ENCODE measurements around the gene UBP1. TPM values are rescaled to one million over a fixed set of nuclear protein-coding genes. Genes with fewer than 3 reads are reported as not detected.

UBP1 gene
- total and polyA plus RNA-seq, 4 donors, result 6.8 to 36.9 (median 16.5) TPM

DNA sequence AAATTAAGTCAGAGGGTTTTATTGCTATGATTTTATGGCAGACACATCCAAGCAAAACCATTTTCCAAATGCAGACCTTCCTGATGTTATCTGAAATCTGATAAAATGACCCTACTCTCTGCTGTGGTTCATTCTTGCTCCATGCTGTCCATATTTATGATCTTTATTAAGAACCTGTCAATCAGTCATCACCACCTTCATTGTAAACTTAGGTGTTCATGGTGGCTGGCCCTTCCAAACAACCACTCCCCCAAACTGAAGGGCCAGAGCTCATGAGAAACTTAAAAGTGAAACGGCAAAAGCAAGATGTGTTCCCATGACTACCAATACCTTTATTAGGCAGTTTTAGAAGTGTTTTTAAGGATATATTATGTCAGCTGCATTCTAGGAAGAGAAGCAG is 53.6 kb downstream of the UBP1 start:
- WGBS, result 86% methylated on average over 1 of the region's 1 CpG
- Histone ChIP-seq H3K9ac (ENCODE audit: low read depth in 1 of 2, low read length in 2 of 2) (no peak overlapping the region), H3K36me3 (ENCODE audit: control insufficient read depth in 4 of 4, insufficient read depth in 3 of 4, low read depth in 1 of 4, low read length in 3 of 4) (peaks cover 2 to 36% (median 23%) of the 10 kb centered on the region in 4 donors), H3K4me1 (ENCODE audit: control insufficient read depth in 4 of 4, insufficient read depth in 4 of 4, low read length in 3 of 4) (no peaks in the 10 kb centered on the region), H3K4me3 (ENCODE audit: low read depth in 1 of 3, low read length in 3 of 3) (no peak overlapping the region), H3K9me3 (ENCODE audit: control insufficient read depth in 4 of 4, low read length in 3 of 4) (no peaks in the 10 kb centered on the region), H3K27me3 (ENCODE audit: control insufficient read depth in 4 of 4, insufficient read depth in 4 of 4, low read length in 3 of 4) (no peaks in the 10 kb centered on the region), H3K27ac (ENCODE audit: low read depth in 1 of 2, low read length in 2 of 2) (no peak overlapping the region)
- TF ChIP-seq, protein P1, sequence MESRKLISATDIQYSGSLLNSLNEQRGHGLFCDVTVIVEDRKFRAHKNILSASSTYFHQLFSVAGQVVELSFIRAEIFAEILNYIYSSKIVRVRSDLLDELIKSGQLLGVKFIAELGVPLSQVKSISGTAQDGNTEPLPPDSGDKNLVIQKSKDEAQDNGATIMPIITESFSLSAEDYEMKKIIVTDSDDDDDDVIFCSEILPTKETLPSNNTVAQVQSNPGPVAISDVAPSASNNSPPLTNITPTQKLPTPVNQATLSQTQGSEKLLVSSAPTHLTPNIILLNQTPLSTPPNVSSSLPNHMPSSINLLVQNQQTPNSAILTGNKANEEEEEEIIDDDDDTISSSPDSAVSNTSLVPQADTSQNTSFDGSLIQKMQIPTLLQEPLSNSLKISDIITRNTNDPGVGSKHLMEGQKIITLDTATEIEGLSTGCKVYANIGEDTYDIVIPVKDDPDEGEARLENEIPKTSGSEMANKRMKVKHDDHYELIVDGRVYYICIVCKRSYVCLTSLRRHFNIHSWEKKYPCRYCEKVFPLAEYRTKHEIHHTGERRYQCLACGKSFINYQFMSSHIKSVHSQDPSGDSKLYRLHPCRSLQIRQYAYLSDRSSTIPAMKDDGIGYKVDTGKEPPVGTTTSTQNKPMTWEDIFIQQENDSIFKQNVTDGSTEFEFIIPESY (IDR thresholded peaks at IDR 0.05), result no peak
- TF ChIP-seq FOXA2 (IDR thresholded peaks at IDR 0.05), result no peak
- TF ChIP-seq, protein P2, sequence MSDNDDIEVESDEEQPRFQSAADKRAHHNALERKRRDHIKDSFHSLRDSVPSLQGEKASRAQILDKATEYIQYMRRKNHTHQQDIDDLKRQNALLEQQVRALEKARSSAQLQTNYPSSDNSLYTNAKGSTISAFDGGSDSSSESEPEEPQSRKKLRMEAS (IDR thresholded peaks at IDR 0.05), result no peak
- TF ChIP-seq EGR1 (IDR thresholded peaks at IDR 0.05; ENCODE audit: low read depth in 2 of 2), result no peak
- TF ChIP-seq NR2F2 (IDR thresholded peaks at IDR 0.05), result no peak
- TF ChIP-seq TAF1 (conservative IDR thresholded peaks at IDR 0.05), result no peak
- TF ChIP-seq SP1 (IDR thresholded peaks at IDR 0.05), result no peak
- no peak for TF ChIP-seq FOXA1 (IDR thresholded peaks at IDR 0.05)
- TF ChIP-seq, protein P3, sequence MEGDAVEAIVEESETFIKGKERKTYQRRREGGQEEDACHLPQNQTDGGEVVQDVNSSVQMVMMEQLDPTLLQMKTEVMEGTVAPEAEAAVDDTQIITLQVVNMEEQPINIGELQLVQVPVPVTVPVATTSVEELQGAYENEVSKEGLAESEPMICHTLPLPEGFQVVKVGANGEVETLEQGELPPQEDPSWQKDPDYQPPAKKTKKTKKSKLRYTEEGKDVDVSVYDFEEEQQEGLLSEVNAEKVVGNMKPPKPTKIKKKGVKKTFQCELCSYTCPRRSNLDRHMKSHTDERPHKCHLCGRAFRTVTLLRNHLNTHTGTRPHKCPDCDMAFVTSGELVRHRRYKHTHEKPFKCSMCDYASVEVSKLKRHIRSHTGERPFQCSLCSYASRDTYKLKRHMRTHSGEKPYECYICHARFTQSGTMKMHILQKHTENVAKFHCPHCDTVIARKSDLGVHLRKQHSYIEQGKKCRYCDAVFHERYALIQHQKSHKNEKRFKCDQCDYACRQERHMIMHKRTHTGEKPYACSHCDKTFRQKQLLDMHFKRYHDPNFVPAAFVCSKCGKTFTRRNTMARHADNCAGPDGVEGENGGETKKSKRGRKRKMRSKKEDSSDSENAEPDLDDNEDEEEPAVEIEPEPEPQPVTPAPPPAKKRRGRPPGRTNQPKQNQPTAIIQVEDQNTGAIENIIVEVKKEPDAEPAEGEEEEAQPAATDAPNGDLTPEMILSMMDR (IDR thresholded peaks at IDR 0.05; ENCODE audit: low read depth, low read length, missing input control), result no peak
- TF ChIP-seq, protein P4, sequence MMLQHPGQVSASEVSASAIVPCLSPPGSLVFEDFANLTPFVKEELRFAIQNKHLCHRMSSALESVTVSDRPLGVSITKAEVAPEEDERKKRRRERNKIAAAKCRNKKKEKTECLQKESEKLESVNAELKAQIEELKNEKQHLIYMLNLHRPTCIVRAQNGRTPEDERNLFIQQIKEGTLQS (IDR thresholded peaks at IDR 0.05), result no peak
- TF ChIP-seq JUND (IDR thresholded peaks at IDR 0.05), result no peak
- TF ChIP-seq GABPA (IDR thresholded peaks at IDR 0.05 in 1 of 2, conservative IDR thresholded peaks at IDR 0.05 in 1 of 2), result no peak
- no peak for DNase-seq (ENCODE audit: low spot score)

DNA sequence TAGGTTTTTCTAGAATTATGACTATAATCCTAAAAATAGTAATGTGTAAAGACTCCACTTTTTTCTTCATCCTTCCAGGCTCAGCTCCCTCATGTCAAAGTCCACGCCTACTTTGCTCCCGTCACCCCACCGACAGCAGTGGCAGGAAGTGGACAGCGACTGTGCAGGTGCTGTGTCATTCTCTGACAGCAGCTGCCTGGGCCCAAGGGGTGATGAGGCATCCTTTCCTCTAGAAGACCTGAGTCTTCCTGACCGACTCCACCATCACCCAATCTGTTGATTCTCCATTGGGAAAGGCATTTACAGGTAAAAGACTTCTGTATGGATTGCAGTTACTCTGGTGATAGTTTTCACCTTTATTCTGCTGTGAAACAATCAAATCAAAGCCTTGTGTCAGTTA is 54.8 kb downstream of the UBP1 start:
- H3K4me3 ChIP-seq (ENCODE audit: low read depth in 1 of 3, low read length in 3 of 3), result no peak overlapping the region
- H3K27ac ChIP-seq (ENCODE audit: low read depth in 1 of 2, low read length in 2 of 2), result no peak overlapping the region
- TF ChIP-seq, protein P1 (IDR thresholded peaks at IDR 0.05), result no peak
- TF ChIP-seq GABPA (IDR thresholded peaks at IDR 0.05 in 1 of 2, conservative IDR thresholded peaks at IDR 0.05 in 1 of 2) (no peak), SP1 (IDR thresholded peaks at IDR 0.05) (no peak), EGR1 (IDR thresholded peaks at IDR 0.05; ENCODE audit: low read depth in 2 of 2) (no peak), FOXA2 (IDR thresholded peaks at IDR 0.05) (no peak), RAD21 (IDR thresholded peaks at IDR 0.05) (no peak), FOXA1 (IDR thresholded peaks at IDR 0.05) (no peak), JUND (IDR thresholded peaks at IDR 0.05) (no peak), HNF4G (IDR thresholded peaks at IDR 0.05) (no peak), TAF1 (conservative IDR thresholded peaks at IDR 0.05) (no peak), HNF4A (conservative IDR thresholded peaks at IDR 0.05) (no peak), YY1 (IDR thresholded peaks at IDR 0.05) (no peak)
- TF ChIP-seq, protein P2 (IDR thresholded peaks at IDR 0.05), result no peak
- TF ChIP-seq, protein P3 (IDR thresholded peaks at IDR 0.05; ENCODE audit: low read depth, low read length, missing input control), result no peak
- TF ChIP-seq, protein P4 (IDR thresholded peaks at IDR 0.05), result no peak
- TF ChIP-seq, protein P5, sequence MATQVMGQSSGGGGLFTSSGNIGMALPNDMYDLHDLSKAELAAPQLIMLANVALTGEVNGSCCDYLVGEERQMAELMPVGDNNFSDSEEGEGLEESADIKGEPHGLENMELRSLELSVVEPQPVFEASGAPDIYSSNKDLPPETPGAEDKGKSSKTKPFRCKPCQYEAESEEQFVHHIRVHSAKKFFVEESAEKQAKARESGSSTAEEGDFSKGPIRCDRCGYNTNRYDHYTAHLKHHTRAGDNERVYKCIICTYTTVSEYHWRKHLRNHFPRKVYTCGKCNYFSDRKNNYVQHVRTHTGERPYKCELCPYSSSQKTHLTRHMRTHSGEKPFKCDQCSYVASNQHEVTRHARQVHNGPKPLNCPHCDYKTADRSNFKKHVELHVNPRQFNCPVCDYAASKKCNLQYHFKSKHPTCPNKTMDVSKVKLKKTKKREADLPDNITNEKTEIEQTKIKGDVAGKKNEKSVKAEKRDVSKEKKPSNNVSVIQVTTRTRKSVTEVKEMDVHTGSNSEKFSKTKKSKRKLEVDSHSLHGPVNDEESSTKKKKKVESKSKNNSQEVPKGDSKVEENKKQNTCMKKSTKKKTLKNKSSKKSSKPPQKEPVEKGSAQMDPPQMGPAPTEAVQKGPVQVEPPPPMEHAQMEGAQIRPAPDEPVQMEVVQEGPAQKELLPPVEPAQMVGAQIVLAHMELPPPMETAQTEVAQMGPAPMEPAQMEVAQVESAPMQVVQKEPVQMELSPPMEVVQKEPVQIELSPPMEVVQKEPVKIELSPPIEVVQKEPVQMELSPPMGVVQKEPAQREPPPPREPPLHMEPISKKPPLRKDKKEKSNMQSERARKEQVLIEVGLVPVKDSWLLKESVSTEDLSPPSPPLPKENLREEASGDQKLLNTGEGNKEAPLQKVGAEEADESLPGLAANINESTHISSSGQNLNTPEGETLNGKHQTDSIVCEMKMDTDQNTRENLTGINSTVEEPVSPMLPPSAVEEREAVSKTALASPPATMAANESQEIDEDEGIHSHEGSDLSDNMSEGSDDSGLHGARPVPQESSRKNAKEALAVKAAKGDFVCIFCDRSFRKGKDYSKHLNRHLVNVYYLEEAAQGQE (IDR thresholded peaks at IDR 0.05), result no peak
- no peaks in the 10 kb centered on the region for H3K4me1 ChIP-seq (ENCODE audit: control insufficient read depth in 4 of 4, insufficient read depth in 4 of 4, low read length in 3 of 4)
- H3K27me3 ChIP-seq (ENCODE audit: control insufficient read depth in 4 of 4, insufficient read depth in 4 of 4, low read length in 3 of 4), result no peaks in the 10 kb centered on the region
- no peak for DNase-seq (ENCODE audit: low spot score)
- peaks cover 0 to 28% (median 15%) of the 10 kb centered on the region in 4 donors for H3K36me3 ChIP-seq (ENCODE audit: control insufficient read depth in 4 of 4, insufficient read depth in 3 of 4, low read depth in 1 of 4, low read length in 3 of 4)
- no peaks in the 10 kb centered on the region for H3K9me3 ChIP-seq (ENCODE audit: control insufficient read depth in 4 of 4, low read length in 3 of 4)
- H3K9ac ChIP-seq (ENCODE audit: low read depth in 1 of 2, low read length in 2 of 2), result no peak overlapping the region
- 86% methylated on average over 5 of the region's 5 CpGs for WGBS

All from liver (tissue), 9 donors.